G401 (cell line): Measurements from ENCODE around the gene LSP1. TPM values are rescaled to one million over a fixed set of nuclear protein-coding genes. Genes with fewer than 3 reads are reported as not detected.

Experiments used
- DNase-seq: peaks from one replicate; pipeline ENCODE4 v3.0.0-alpha.2; 2015; ENCODE audit warnings: low spot score
- in situ Hi-C: cut with HindIII; loops from 2 replicates; pipeline ENCODE4 v1.10.0; 2016; ENCODE audit warnings: low sequenced_read_pairs, mixed read lengths
- total RNA-seq: library from RNA; depleted of rRNA; stranded (reverse); fragments of >200 nt; shearing (Covaris generic); gene quantifications from 2 replicates; pipeline ENCODE4 v1.2.3, GENCODE V29; 2014

The LSP1 gene
- total RNA-seq, 1 experiment from 2014 or later: 0.20 TPM

DNA sequence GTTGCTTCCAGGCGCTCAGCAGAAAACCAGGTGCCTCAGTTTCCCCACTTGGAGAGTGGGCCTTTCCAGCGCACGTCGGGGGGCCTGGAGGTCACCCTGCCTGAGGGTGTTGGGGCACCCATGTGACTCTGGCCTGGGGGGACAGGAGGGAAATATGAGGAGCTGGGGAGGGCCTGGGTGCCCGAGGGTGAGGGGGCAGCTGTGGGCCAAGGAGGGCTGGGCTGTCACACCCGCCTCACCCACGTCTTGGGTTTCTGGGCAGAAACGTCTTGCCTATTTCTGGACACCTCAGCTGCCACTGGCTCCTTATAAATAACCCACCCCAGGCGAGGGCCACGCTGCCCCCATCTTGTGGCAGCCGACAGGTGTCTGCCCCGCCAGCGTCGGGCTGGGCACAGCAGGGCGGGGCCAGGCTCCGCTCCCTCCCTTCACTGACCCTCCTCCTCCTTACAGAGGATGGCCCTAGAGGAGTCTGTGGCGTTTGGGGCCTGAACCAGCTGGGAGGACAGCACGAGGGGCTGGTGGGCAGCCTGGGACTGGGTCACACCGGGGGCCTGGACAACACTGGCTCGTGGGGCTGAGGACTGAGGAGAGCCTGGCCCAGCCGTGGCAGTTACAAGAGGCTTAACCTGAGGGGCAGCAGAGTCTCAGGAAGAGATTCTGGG is 68.2 kb downstream of the LSP1 start:
- in situ Hi-C loops: no loop called here
- no peak for DNase-seq

DNA sequence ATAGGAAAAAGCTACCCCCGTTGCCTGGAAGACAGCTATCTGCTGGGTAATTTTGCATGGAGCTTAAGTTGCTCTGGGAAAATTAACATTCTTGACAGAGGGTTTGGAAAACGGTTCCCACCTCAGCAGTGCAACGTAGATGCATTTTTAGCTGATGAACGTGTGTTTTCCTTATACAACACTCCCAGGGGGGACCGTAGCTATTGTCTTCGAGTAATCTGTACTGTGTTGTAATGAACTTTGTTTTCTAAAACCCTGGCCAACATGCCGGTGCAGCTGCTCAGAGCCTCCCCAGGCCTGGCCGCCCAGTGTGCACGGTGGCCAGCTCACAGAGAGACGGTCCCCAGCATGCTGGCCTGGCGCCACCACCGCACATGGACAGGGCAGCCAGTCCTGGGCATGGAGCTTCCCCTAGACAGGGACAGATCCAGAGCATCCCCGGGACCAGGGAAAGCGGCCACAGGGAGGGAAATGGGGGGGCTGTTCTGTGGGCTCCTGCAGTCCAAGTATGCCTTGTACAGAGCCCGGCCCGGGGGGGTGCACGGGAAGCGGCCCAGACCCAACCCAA is 68.8 kb downstream of the LSP1 start:
- in situ Hi-C loops: no loop called here
- DNase-seq: peak; percentile 8

DNA sequence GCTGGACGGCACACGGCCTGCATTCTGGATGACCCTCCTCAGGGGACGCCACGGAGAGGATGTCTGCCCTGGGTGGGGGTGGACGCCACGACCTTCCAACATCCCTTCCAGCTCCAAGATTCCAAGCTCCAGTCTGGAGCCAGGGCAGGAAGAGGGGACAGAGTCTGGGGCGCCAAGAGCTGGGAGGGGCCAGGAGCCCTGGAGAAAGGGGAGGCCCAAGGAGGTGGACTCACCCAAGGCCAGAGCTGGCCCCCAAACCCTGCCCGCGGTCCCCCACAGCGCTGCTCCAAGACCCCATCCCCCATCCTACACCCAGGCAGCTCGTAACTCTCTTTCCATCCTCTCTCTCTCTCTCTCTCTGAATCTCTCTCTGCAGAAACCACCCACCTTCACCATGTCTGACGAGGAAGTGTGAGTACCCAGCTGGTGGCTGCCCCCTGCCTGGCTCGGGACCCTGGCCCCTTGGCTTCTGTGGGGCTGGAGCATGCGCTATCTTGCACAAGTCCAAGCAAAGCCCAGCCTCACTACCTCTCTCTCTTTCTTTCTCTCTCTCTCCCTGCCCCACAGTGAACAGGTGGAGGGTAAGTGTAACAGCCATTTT is 69.7 kb downstream of the LSP1 start:
- no peak for DNase-seq
- in situ Hi-C loops: no loop called here

DNA sequence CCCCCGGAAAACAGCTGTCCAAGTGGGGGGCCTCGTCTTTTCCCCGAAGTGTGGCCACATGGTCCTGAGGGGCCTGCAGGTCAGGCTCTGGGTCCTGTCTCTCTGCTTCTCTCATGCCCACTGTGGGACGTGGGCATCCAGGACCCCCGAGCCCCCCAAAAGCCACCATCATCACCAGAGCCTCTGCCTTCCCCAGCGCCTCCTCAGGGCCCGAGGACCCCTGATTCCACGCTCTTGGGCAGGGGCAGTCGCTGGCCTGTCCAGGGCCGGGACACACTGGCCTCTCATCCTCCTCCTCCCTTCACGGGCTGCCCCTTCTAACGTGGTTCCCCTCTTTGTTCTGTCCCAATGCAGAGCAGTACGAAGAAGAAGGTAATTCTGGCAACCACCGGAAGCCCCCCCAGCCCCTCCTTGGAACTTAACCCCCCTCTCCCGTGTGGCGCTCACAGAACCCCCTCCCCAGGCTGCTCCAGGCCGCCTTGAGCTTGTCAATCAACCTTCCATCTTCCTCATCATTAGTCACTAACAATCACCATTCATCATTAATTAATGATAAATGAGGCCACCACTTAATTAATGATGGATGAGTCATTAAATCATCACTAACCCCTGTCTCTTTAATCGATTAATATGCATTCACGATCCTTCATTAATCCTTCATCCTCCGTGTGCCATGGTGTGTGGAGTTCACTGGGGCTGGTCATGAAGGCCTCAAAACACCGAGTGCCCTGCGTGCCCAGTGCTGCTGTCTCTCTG is 70.5 kb downstream of the LSP1 start:
- DNase-seq: no peak
- in situ Hi-C loops: no loop called here

DNA sequence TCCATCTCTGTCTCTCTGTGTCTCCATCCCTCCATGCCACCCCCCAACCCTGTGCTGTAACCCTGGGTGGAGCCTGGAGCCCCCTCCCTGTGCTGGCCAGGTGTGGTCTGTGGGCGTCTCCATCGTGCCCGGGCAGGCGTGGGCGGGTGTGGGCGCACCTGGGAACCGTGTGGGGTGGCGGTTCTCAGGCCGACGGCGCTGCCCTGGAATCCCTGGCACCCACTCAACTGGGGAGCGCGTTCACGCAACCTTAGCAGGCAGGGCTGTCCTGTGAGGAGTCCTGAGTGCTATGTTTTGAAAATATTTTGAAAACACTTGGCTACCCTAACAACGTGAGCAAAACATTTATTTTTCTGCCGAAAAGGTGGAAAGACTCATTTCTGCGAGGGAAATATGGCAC is 71.3 kb downstream of the LSP1 start:
- no peak for DNase-seq
- in situ Hi-C loops: no loop called here

DNA sequence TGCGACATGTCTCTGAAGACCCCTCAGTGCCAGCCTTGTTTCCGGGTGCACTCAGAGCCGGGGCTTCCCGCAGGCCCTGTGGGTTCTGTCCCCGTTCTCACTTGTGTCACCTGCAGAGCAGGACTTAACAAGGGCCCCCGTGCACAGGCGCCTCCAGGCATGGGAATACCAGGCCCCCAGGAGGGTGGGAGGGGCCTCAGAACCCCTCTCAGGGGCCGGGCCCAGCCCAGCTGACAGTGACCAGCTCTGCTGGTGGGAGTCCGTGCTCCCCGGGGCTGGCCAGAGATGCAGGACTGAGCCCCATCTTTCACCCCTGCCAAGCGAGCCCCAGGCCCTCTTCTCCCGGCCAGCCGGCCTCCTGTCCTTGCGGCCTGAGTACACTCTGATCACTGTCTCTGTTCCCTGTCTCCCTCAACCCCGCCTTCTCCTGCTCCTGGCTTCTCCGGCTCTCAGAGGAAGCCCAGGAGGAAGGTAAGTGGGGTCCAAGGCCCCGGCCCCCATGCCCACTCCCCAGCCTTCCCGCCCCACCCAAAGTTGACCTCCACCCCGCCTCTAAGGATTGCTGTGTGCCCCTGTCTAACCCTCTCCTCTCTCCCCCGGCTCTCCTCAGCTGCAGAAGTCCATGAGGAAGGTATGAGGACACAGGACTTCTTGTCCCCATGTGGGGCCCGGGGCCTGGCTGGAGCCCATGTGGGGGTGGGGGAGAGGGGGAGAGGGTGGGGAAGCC is 71.9 kb downstream of the LSP1 start:
- in situ Hi-C loops: no loop called here

DNA sequence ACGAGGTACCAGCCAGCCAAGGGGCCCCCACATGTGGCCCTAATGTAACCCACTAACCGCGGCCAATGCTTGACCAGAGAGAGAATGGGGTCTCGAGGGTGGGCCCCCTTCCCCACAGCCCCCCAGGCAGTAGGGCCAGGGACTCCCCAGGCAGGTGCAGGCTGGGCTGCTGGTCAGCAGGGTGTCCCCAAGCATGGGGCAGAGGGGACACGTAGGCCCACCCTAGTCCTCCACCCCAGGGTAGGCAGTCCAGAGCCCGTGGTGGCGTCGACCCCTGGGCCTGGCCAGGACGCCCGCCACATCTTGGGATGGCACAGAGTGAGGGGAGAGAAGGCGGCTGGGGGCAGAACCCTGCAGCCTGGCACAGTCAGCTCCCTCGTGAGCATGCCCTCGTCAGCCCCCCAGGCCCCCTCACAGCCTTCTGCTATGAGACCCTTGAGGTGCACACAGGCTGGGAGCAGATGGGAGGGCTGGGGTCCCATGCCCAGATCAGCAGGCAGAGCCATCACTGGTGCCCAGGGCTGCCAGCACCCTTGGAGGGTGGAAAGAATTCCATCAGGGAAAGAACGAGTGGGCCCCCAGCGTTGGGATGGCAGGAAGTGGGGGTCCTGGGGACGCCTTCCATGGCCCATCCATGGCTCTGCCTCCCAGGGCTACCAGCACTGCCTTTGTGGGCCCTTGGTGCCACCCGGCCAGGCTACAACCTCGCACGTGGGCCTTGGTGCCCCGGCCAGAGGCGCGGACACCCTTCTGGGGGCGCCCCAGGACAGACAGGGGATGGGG is 72.7 kb downstream of the LSP1 start:
- no peak for DNase-seq
- in situ Hi-C loops: no loop called here

More for the DNA sequence above, 71.9 kb downstream of the LSP1 start:
- DNase-seq: no peak

DNA sequence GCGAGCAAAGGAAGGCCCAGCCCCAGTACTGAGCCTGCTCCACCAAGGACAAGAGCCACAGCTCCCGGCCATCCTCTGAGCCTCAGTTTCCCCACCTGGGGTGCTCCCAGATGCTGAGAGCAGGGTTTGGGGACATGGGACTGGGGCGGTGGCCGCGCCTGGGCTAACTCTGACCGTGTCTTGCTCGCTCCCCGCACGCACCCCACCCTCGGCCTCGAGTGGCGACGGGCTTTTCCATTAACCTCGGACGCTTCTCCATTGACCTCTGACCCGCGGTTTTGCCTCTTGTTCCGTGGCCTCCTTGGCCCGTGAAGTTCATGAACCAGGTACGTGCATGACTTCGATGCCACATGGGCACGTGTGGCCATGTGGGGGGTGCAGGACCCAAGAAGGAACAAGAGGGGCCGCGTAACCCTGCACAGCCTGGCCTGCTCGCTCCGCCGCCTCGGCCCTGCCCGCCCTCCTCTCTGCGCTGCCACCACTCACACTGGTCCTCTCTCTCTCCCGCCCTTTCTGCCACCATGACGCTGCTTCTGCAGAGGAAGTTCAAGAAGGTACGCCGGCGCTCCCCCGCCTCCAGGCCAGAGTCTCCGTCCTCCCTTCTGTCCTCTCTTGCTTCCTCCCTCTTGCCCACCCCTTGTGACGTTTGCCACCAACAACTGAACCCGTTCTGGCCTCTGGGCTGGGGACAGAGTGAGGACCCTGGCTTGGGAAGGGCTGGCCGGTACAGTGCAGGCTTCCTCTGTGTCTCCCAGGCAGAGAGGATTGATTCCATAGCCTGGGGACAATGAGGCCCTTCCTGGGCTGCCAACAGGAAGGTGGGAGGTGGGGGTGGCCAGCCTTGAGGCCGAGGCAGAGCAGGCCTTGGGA is 73.5 kb downstream of the LSP1 start:
- in situ Hi-C loops: no loop called here
- DNase-seq: no peak

DNA sequence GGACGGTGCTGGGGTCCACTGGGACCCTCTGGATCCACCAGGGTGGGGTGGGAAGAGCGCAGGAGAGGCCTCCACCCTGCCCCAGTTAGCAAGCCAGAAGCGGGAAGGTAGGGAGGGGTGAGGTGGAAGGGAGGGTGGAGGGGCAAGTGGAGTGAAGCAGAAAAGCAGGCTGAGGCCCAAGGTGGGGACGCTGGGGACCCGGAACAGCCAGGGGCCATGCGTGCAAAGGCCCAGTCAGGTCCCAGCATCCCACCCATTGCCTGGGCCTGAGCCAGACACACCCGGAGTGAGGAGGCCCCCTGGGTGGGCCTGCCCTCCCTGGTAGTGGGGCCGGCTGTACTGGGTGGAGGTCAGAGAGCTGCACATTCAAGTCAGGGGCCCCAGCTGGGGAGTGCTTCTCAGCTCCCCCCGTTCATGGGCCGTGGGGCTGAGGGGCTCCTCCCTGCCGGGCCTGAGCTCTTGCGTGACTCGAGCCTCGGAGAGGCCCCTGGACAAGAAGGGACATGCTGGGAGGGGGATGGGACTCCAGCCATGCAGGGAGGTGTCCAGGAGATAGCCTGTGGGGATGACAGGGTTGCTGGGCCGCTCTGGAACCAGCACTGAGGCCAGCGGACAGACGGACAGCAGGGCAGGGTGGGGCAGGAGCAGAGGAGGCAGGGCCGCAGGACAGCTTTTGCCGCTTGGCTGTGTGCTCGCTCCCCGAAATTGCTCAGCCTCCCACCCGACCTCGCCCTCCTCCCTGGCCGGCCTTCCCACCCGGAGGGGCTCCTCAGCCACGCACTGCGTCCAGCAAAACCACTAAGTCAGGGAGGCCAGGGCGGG is 74.4 kb downstream of the LSP1 start:
- in situ Hi-C loops: no loop called here
- DNase-seq: no peak

DNA sequence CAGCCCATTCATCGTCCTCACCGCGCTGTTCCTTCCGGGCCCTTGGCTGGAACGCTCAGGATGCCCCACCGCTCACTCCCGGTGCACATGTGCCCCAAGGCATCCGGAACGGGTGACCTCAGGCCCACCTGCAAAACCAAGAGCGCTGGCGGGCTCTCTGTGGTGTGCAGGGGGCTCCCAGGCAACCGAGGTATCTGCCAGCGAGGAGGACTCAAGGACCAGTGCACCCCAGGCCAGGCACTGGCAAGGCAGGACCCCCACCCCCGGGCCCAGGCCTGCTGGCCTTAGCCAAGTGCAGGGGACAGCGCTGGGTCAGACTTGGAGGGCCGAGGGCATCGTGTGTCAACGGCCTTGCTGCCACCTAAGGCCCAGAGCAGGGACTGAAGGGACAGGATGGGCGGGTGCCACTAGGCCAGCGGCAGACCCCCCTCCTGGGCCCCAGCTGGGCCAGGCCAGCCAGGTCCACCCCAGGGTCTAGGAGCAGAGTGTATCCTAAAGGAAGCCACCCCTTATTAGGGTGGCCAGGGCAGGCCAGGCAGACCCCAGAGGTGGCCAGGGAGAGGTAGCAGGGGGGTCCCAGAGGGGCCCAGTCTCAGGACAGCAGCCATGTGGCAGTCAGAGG is 75.1 kb downstream of the LSP1 start:
- in situ Hi-C loops: no loop called here
- DNase-seq: no peak

DNA sequence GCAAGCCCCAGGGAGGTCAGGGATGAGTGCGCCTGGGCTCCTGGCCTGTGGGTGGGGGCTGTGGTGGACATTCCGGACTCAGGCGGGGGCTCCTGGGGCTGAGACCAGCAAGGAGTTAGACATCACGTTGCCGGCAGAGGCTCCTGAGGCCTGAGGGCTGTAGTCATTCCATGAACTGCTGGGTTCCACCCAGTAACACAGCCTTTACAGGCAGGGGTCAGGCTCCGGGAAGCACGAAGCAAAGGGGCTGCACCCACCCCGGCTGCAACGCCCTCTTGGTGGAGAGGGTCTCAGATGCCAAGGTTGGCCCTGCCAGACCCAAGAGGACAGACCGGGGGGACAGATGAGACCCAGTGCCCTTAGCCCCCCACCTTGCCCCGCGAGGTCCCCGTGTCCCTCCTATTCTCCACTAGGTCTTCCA is 75.6 kb downstream of the LSP1 start:
- in situ Hi-C loops: no loop called here
- no peak for DNase-seq

DNA sequence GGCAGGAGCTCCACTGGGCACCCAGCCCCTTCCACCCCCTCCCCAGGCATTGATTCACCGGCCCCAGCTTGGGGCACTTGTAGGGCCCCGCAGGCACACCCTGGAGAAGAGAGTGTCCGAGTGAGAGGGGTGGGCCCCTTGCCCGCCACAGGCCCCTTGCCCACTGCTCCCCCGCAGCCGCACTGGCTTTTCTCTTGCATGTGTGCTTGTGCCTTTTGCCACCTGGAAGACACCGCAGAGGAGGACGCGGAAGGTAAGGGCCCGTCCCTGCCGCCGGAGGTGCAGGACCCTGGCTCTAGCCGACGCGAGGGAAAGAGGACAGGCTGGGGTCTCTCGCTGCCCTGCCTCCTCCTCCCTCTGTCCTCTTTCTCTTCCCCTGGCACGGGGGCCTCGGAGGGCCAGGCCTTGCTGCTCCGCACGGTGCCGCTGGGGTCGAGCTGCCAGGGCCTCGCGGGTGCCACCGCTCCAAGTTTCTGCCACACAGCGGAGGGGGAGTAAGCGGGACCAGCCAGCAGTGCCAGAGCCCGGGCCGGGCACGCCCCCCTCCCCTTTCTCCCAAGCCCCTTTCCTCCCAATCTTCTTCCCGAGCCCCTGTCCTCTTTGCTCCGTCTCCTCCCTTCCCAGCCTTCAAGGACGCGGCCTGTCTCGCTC is 76.1 kb downstream of the LSP1 start:
- in situ Hi-C loops: no loop called here
- no peak for DNase-seq

DNA sequence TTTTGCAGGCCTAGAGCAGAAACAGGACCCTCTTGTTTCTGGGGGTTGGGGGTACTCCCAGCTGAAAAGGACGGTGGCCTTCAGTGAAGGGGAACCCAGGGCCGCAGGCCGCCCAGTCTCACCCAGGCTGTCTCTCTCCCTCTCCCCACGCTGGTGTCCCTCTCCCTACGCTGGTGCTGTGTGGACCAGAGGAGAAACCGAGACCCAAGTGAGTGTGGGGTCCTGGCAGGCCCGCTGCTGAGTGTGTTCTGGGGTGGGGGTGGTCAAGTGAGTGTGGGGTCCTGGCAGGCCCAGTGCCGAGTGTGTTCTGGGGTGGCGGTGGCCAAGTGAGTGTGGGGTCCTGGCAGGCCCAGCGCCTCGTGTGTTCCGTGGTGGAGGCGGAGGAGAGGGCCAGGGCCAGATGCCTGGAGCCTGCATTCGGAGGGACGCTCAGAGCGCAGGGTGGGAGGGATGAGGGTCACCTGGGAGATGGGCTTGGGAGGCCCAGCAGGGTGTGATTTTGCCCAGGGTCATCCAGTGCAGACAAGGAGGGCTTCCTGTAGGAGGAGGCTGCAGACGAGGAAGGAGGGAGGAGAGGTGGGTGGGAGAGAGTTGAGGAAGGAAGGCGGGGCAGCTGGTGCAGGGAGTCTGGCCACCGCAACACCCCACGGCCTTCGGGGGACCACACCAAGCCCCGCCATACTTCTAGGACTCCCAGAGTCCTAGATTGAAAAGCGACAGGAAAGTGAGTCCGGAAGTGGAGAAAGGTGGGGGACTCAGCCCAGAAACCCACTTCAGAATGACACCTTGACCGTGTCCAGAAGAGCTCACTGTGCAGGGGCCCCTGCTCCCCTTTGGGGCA is 77.0 kb downstream of the LSP1 start:
- in situ Hi-C loops: no loop called here
- no peak for DNase-seq

DNA sequence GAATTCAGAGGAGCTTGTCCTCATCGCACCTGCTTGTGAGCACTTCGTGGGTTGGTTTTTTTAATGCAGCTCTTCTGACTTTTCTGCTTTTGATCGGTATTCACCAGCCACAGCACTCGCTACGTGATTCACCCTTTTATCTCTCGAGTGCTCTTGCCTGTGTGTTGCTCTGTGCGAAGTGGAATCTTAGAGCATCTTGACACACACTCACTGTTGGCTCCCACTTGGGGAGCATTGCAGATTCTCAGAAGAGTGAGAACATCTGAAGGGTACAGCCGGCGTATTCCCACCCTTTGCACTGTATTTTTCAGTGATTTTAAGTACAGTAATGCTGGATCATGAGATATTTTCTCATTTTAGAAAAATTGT is 77.6 kb downstream of the LSP1 start:
- in situ Hi-C loops: no loop called here

DNA sequence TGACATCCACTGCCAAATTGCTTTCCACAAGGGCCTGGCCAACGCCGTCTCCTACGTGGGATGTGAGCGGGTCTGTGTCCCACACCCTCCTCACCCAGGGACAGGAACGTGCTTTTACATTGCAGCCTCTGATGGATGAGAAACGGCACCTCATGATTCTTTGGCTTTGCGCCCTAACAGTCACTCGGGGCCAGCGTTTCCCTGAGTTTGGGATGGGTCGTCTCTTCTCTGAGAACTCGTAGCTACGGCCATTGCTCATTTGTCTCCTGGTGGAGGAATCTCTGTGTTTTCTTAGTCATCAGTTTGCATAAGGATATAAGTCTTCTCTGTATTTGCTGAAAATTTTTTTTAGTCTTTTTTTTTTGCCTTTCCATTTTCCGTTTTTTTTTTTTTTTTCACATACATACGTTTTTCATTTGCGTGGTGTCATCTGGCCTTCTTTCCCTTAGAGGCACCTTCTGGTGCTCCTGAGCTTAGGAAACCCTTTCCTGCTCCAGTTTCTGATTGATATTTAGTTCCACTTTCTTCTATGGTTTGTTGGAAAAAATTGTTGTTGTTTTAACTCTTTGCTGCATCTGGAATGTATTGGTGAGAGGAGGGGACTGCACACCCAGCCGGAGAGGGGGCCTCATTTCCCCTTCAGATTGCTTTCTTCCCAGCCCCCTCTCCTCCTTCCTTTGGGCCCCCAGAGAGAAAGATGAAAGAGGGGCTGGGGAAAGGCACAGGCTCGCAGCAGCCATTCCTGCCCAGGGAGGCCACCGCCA is 78.6 kb downstream of the LSP1 start:
- DNase-seq: no peak
- in situ Hi-C loops: no loop called here

More for the DNA sequence above, 77.6 kb downstream of the LSP1 start:
- no peak for DNase-seq
